SU-DHL-6 (cell line): Measurements from ENCODE around the gene MGP.

ENCODE experiments used
- CTCF ChIP-seq: fragments of 200-600 bp; sonication (generic); IDR thresholded peaks from one replicate; pipeline ENCODE4 v1.5.1; 2017; ENCODE audit warnings: antibody characterized with exemption, mild to moderate bottlenecking, low read length, moderate library complexity; ENCODE audit not compliant: insufficient read depth, poor library complexity, severe bottlenecking
- EZH2phosphoT487 ChIP-seq: fragments of 200-600 bp; sonication (generic), shearing (Covaris generic); conservative IDR thresholded peaks from 2 replicates; pipeline ENCODE4 v1.6.1; 2018; ENCODE audit warnings: mild to moderate bottlenecking, antibody characterized with exemption, low read length, moderate library complexity, mixed read lengths

- TF ChIP-seq CTCF (no peak), EZH2phosphoT487 (no peak)
Observed at GRCh38 chr12:14905269-14906004, 19.8 kb upstream of the MGP start.
